ENCODE measurements around the gene KPNA6. TPM values are rescaled to one million over a fixed set of nuclear protein-coding genes. Genes with fewer than 3 reads are reported as not detected.

The KPNA6 gene
- total RNA-seq, 1 experiment from 2014 or later = 79.9 TPM

DNA sequence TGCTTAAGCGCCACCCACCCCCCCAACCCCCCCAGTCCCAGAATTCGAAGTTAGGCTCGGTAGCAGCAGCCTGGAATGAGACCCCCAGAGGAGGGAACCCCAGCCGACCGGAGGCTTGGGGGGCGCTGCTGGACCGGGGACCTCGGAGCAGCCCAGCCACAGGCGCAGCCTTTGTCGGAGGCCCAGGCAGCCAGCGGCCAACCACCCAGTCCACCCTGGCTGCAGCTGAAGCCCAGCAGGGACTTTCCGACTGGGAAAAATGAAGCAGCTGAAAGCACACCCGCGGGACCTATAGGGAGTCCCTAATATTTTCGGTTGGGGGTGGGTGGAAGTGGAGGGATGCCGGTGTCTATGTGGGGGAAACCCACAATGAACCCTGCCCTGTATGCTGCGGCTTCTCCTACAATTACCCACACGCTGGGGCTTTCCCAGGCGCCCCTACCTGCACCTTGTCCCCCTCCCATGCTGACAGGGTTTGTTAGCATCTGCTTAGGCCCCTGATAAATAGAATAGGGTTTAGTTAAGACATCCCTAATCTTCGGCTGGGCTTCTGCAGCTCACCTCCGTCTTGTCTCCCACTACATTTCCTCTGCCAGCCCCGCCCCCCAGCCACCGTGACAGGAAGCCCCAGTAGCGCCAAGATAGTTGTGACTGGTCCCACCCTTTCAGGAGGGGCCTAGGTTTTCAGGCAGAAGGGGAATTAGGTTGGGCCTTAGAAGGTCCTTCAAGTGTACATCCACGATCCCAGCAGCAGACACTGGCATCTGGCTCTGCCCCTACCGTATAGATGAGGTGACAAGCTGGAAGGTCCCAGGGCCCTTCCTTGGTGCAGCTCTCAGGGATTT is 93.4 kb downstream of the KPNA6 start:
- no peaks in the 10 kb centered on the region for H3K9me2 ChIP-seq (ENCODE audit: insufficient read depth)
- POLR2A ChIA-PET = interaction anchor here (0.7 kb wide), 1 partner anchor 58 kb away, joined by 3 read pairs; no protein-coding TSS in a partner anchor
- peaks cover 8% of the 10 kb centered on the region; the same call in 1 of the 2 replicates for H3K79me2 ChIP-seq (ENCODE audit: insufficient read depth, low read length)
- no peak overlapping the region for H2AFZ ChIP-seq (ENCODE audit: low read depth, low read length, poor library complexity, severe bottlenecking)
- H3K9ac ChIP-seq (ENCODE audit: low read length) = no peak overlapping the region; the same call in 1 of the 2 replicates
- BruUV-seq (replicated peaks) = no TSS peak
- H3K27ac ChIP-seq (ENCODE audit: low read depth, low read length) = no peak overlapping the region
- no peaks in the 10 kb centered on the region for H3K27me3 ChIP-seq (ENCODE audit: insufficient read depth, low read length)
- H3K9me3 ChIP-seq (ENCODE audit: control insufficient read depth in 1 of 2, insufficient read depth in 1 of 2, low read depth in 1 of 2, low read length in 2 of 2) = no peaks in the 10 kb centered on the region
- H4K20me1 ChIP-seq (ENCODE audit: insufficient read depth) = no peaks in the 10 kb centered on the region
- peaks cover 0 to 12% of the 10 kb centered on the region in 2 experiments; a peak in 3 of 4 replicates for H3K36me3 ChIP-seq (ENCODE audit: control insufficient read depth in 1 of 2, insufficient read depth in 2 of 2, low read length in 2 of 2)
- peaks cover 6 to 32% of the 10 kb centered on the region in 2 experiments; a peak in 3 of 4 replicates for H3K4me1 ChIP-seq (ENCODE audit: control insufficient read depth in 1 of 2, insufficient read depth in 2 of 2, low read length in 2 of 2)
- H3K4me3 ChIP-seq (replicated peaks in 1 of 2; ENCODE audit: low read depth in 1 of 2, low read length in 2 of 2) = peak overlapping the region; percentile 38 to 51; a peak in 3 of 4 replicates
- intact Hi-C loops (cut with micrococcal nuclease) = no loop called here
- CTCF ChIA-PET = interaction anchor here (1.0 to 1.4 kb wide), 2 partner anchors 14 to 47 kb away, joined by 3 read pairs; no protein-coding TSS in a partner anchor
- RAD21 ChIA-PET (ENCODE audit: low non-redundant PET in 1 of 2, low total read pairs in 2 of 2, uncharacterized antibody in 2 of 2, unreplicated experiment in 2 of 2) = no interaction called here
- DNase-seq (ENCODE audit: low read depth, low spot score) (no peak), ATAC-seq (no peak)
- H3K4me2 ChIP-seq (ENCODE audit: low read length) = peak overlapping the region; percentile 71
- TF ChIP-seq FOSL1 (IDR thresholded peaks at IDR 0.05; ENCODE audit: low read depth) (no peak), ELF1 (IDR thresholded peaks at IDR 0.05; ENCODE audit: borderline replicate concordance, low read depth) (no peak), RAD21 (IDR thresholded peaks at IDR 0.05; ENCODE audit: low read depth) (no peak), TCF7L2 (IDR thresholded peaks at IDR 0.05; ENCODE audit: borderline replicate concordance, extremely low read depth, insufficient read depth, insufficient read length) (no peak), EGR1 (IDR thresholded peaks at IDR 0.05; ENCODE audit: low read depth) (no peak), CEBPB (IDR thresholded peaks at IDR 0.05; ENCODE audit: low read depth) (no peak), POLR2A (IDR thresholded peaks at IDR 0.05; ENCODE audit: borderline replicate concordance, extremely low read depth, insufficient read depth, insufficient read length) (no peak), POLR2AphosphoS5 (IDR thresholded peaks at IDR 0.05; ENCODE audit: low read depth, low read length) (no peak), SP1 (IDR thresholded peaks at IDR 0.05; ENCODE audit: low read depth) (no peak), YY1 (IDR thresholded peaks at IDR 0.05; ENCODE audit: extremely low read depth, insufficient replicate concordance, low read depth, low read length) (no peak), SRF (IDR thresholded peaks at IDR 0.05; ENCODE audit: low read depth) (no peak), SIN3A (IDR thresholded peaks at IDR 0.05; ENCODE audit: low read depth) (no peak), EZH2phosphoT487 (IDR thresholded peaks at IDR 0.05; ENCODE audit: borderline replicate concordance) (no peak), ZNF274 (IDR thresholded peaks at IDR 0.05; ENCODE audit: low read depth, low read length) (no peak)
- TF ChIP-seq, protein P1, sequence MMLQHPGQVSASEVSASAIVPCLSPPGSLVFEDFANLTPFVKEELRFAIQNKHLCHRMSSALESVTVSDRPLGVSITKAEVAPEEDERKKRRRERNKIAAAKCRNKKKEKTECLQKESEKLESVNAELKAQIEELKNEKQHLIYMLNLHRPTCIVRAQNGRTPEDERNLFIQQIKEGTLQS (IDR thresholded peaks at IDR 0.05) = no peak
- TF ChIP-seq, protein P2, sequence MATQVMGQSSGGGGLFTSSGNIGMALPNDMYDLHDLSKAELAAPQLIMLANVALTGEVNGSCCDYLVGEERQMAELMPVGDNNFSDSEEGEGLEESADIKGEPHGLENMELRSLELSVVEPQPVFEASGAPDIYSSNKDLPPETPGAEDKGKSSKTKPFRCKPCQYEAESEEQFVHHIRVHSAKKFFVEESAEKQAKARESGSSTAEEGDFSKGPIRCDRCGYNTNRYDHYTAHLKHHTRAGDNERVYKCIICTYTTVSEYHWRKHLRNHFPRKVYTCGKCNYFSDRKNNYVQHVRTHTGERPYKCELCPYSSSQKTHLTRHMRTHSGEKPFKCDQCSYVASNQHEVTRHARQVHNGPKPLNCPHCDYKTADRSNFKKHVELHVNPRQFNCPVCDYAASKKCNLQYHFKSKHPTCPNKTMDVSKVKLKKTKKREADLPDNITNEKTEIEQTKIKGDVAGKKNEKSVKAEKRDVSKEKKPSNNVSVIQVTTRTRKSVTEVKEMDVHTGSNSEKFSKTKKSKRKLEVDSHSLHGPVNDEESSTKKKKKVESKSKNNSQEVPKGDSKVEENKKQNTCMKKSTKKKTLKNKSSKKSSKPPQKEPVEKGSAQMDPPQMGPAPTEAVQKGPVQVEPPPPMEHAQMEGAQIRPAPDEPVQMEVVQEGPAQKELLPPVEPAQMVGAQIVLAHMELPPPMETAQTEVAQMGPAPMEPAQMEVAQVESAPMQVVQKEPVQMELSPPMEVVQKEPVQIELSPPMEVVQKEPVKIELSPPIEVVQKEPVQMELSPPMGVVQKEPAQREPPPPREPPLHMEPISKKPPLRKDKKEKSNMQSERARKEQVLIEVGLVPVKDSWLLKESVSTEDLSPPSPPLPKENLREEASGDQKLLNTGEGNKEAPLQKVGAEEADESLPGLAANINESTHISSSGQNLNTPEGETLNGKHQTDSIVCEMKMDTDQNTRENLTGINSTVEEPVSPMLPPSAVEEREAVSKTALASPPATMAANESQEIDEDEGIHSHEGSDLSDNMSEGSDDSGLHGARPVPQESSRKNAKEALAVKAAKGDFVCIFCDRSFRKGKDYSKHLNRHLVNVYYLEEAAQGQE (IDR thresholded peaks at IDR 0.05; ENCODE audit: low read depth) = no peak
- TF ChIP-seq, protein P3, sequence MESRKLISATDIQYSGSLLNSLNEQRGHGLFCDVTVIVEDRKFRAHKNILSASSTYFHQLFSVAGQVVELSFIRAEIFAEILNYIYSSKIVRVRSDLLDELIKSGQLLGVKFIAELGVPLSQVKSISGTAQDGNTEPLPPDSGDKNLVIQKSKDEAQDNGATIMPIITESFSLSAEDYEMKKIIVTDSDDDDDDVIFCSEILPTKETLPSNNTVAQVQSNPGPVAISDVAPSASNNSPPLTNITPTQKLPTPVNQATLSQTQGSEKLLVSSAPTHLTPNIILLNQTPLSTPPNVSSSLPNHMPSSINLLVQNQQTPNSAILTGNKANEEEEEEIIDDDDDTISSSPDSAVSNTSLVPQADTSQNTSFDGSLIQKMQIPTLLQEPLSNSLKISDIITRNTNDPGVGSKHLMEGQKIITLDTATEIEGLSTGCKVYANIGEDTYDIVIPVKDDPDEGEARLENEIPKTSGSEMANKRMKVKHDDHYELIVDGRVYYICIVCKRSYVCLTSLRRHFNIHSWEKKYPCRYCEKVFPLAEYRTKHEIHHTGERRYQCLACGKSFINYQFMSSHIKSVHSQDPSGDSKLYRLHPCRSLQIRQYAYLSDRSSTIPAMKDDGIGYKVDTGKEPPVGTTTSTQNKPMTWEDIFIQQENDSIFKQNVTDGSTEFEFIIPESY (IDR thresholded peaks at IDR 0.05; ENCODE audit: extremely low read depth, insufficient replicate concordance, low read length) = no peak
- TF ChIP-seq, protein P4, sequence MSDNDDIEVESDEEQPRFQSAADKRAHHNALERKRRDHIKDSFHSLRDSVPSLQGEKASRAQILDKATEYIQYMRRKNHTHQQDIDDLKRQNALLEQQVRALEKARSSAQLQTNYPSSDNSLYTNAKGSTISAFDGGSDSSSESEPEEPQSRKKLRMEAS (IDR thresholded peaks at IDR 0.05) = no peak
